C4-2B (cell line): ENCODE results near the gene YIPF6.
A peak's percentile ranks its signal among the peaks of the same experiment; 100 is the strongest.
"Not testable (repeated sequence)": the region's sequence is repeated elsewhere in the genome, so short reads cannot be mapped to it uniquely, and the experiment has no call there.

Experiments
- H3K27ac ChIP-seq: fragments of 450-650 bp; 2 replicates; pipeline ENCODE4 v1.5.1; 2017
- ZFX ChIP-seq: fragments of 450-650 bp; IDR thresholded peaks from 2 replicates; pipeline ENCODE4 v1.6.1; 2017
- TF ChIP-seq, protein P1 (sequence below): fragments of 450-650 bp; conservative IDR thresholded peaks from 2 replicates; pipeline ENCODE4 v1.5.1; 2017; ENCODE audit warnings: mild to moderate bottlenecking

The YIPF6 gene

DNA sequence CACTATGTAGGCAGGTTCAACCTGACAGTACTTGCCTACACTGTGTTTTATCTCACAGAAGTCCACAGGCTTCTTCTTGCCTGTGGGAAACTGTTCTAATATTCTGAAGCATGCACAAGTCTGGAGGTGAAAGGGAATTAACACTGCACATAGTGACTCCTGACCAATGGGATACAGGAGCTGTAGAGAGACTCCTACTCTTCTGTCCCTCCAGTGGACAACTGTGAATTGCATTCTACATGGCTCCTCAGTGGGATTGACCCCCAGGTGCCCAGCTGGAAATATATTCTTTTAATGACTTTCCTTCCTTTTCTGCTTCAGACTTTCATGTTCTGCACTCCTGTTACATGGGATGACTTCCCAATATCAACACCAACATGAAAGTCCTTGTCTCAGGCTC is 8.2 kb upstream of the YIPF6 start:
- H3K27ac ChIP-seq: no peak overlapping the region
- TF ChIP-seq ZFX: no peak
- TF ChIP-seq, protein P1, sequence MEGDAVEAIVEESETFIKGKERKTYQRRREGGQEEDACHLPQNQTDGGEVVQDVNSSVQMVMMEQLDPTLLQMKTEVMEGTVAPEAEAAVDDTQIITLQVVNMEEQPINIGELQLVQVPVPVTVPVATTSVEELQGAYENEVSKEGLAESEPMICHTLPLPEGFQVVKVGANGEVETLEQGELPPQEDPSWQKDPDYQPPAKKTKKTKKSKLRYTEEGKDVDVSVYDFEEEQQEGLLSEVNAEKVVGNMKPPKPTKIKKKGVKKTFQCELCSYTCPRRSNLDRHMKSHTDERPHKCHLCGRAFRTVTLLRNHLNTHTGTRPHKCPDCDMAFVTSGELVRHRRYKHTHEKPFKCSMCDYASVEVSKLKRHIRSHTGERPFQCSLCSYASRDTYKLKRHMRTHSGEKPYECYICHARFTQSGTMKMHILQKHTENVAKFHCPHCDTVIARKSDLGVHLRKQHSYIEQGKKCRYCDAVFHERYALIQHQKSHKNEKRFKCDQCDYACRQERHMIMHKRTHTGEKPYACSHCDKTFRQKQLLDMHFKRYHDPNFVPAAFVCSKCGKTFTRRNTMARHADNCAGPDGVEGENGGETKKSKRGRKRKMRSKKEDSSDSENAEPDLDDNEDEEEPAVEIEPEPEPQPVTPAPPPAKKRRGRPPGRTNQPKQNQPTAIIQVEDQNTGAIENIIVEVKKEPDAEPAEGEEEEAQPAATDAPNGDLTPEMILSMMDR: peak; percentile 46

DNA sequence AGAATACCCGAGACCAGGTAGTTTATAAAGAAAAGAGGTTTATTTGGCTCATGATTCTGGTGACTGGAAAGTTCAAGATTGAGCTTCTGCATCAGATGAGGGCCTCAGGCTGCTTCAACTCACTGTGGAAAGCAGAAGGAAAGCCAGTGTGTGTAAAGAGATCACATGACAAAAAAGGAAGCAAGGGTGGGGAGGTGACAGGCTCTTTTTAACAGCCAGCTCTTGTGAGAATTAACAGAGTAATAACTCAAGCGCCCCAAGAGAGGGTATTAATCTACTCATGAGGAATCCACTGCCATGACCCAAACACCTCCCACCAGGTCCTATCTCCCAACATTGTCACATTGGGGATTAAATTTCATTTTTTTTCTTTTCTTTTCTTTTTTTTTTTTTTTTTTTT is 6.3 kb upstream of the YIPF6 start:
- no peak overlapping the region for H3K27ac ChIP-seq
- TF ChIP-seq, protein P1: no peak
- no peak for TF ChIP-seq ZFX

DNA sequence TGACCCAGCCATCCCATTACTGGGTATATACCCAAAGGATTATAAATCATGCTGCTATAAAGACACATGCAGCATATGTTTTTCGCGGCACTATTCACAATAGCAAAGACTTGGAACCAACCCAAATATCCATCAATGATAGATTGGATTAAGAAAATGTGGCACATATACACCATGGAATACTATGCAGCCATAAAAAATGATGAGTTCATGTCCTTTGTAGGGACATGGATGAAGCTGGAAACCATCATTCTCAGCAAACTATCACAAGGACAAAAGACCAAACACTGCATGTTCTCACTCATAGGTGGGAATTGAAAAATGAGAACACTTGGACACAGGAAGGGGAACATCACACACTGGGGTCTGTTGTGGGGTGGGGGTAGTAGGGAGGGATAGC is 5.1 kb upstream of the YIPF6 start:
- H3K27ac ChIP-seq: not testable (repeated sequence)

DNA sequence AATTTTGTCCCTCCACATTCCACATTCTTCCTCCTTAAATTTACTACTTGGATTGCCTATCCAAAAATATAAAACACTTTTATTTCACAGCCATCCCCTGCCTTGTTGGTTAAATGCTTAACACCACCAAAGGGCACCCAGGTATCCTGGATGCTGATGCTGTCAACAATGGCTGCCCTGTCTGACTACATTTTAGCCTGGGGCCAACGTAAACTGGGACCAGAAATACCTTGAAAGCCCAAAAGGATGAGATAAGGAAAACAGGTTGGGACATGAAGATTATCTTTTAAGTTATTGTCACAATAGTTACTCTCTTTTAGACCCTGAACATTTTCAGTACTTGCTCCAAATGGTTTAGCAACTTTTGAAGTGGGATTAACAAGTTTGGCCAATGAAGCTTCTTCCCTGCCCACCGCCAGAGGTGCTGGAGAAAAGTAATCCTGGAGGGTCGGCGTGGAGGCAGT is 775 bp upstream of the YIPF6 start:
- TF ChIP-seq, protein P1: no peak; the same call in 1 of the 2 replicates
- no peak for TF ChIP-seq ZFX
- H3K27ac ChIP-seq: peak overlapping the region; percentile 98

GRCh38 chrX:68499543-68500504 is 973 bp downstream of the YIPF6 start:
- TF ChIP-seq, protein P1: no peak
- no peak for TF ChIP-seq ZFX
- H3K27ac ChIP-seq: peak overlapping the region; percentile 98

GRCh38 chrX:68503836-68504636 is 5.2 kb downstream of the YIPF6 start:
- TF ChIP-seq ZFX: no peak
- TF ChIP-seq, protein P1: no peak
- H3K27ac ChIP-seq: no peak overlapping the region

DNA sequence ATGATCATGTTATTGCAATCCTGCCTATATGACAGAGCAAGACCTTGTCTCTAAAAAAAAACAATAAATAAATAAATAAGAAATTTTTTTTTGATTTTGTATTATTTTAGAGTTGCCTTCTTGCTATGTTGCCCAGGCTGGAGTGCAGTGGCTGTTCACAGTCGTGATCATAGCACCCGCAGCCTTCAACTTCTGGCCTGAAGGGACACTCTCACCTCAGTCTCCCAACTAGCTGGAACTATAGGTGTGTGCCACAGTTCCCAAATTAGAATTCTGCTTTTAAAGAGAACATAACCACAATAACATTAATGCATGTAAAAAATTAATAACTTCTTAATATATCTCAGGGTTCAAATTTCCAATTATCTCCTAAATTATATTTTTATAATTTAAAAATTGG is 7.8 kb downstream of the YIPF6 start:
- H3K27ac ChIP-seq: no peak overlapping the region
- TF ChIP-seq, protein P1: no peak
- no peak for TF ChIP-seq ZFX
